Glomerular visceral epithelial cell (primary cell): ENCODE data around the gene RAB40AL.
"Not testable (repeated sequence)": the region's sequence is repeated elsewhere in the genome, so short reads cannot be mapped to it uniquely, and the experiment has no call there.

Source experiments
- DNase-seq: peaks from one replicate; pipeline ENCODE4 v3.0.0-alpha.2; 2016; ENCODE audit errors: extremely low spot score

The RAB40AL gene, protein sequence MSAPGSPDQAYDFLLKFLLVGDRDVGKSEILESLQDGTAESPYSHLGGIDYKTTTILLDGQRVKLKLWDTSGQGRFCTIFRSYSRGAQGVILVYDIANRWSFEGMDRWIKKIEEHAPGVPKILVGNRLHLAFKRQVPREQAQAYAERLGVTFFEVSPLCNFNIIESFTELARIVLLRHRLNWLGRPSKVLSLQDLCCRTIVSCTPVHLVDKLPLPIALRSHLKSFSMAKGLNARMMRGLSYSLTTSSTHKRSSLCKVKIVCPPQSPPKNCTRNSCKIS

DNA sequence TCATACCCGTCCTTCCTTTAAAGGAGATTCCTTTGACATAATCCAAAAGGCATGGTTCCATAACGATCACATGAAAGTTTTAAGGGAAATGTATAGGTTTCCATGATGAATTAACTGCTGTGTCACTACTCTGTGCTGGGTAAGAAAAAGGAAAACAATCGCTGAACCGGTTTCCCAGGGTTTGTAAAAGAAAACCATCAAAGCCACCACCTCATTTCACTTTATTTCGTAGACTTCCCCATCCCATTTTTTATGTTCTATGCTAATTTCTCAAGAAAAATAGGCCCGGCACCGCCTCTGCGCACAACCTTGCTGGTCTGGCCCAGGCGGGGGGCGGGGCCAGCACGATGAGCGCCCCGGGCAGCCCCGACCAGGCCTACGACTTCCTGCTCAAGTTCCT lies at the start of gene RAB40AL:
RAB40AL (plus strand) TSS at position 301 of the 400 bp plus-strand sequence; CDS start at position 348, 47 bp downstream.
- not testable (repeated sequence) for DNase-seq

DNA sequence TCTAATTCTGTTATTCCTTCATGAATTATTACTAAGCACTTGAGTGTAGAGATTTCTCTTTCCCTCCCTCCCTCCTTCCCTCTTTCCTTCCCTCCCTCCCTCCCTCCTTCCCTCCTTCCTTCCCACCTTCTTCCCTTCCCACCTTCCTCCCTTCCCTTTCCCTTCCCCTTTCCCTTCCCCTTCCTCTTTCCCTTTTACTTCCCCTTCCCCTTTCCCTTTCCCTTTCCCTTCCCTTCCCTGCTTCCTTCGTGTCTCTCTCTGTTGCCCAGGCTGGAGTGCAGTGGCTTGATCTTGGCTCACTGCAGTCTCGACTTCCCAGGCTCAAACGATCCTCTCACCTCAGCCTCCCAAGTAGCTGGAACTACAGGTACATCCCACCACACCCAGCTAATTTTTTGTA lies 49.4 kb upstream of the RAB40AL start:
- DNase-seq, result no peak

DNA sequence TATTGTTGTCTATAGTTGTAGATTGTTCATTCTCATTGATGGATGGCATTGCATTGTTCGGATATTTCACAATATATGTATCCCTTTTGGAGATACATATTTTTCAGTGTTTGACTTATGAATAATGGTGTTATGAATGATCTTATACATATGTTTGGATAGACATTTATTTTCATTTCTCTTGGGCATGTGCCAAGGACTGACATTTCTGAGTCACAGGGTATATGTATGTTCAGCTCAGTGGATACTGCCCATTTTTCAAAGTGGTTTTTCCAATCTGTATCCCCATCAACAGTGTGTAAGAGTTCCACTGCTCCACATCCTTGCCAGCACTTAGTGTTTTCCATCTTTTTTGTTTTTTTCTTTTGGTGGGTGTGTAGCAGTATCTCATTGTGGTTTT lies 45.0 kb upstream of the RAB40AL start:
- DNase-seq, result no peak

DNA sequence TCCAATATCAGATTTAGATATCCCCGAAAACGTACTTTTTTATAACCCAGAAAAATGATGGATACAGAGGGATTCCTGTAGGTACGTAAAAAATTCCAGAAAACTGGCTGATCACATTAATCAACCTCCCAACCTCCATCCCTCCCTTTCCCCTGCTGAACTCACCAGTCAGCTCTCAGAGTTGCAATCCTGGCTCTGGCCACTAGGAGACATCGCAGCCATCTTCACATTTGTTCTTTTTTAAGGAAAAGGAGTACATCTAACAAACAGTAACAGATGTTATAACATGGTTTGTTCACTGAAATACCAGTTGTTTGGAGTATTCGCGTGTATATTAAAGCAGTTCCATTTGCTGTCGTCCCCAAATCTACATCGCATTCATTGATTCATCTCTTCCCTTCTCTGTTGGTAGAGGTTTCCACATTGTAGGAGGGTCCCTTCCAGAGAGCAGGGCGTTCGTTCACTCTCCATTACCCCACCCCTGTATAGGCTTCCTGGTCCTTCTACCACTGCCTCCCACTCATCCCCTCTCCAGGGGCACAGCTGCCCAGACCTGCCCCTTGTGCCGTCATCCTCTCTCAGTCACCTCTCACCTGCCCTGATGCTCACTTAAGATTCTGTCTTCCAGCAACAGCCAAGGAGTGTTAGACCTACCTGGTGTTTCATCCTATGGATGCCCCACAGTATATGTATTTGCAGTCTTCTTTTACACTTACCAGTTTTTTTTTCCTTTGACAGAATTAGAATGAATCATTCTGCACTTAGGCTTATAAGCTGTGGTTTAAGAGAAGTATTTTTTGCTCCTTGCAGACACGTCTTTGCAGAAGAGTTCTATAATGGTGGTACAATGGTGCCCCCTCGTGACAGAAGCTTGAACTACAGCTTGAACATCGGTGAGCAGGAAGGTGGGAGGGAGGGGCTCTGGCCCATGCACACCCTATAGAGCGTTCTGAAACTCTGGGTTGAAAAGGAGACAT lies 36.8 kb upstream of the RAB40AL start:
- peak; percentile 66 for DNase-seq

DNA sequence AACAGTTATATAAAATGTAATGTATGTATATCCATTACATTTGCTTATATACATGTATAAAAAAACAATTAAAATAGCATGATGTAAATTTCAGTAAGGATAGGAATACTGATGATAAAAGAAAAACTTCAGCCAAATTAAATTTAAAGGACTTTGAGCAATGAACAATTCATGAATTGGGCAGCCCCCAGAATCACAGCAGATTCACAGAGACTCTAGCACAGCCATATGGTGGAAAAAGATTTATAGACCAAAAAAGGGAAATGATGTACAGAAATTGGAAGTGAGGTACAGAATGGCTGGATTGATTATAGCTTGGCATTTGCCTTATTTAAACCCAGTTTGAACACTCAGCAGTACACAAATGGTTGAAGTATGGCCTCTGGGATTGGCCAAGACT lies 34.7 kb upstream of the RAB40AL start:
- no peak for DNase-seq

DNA sequence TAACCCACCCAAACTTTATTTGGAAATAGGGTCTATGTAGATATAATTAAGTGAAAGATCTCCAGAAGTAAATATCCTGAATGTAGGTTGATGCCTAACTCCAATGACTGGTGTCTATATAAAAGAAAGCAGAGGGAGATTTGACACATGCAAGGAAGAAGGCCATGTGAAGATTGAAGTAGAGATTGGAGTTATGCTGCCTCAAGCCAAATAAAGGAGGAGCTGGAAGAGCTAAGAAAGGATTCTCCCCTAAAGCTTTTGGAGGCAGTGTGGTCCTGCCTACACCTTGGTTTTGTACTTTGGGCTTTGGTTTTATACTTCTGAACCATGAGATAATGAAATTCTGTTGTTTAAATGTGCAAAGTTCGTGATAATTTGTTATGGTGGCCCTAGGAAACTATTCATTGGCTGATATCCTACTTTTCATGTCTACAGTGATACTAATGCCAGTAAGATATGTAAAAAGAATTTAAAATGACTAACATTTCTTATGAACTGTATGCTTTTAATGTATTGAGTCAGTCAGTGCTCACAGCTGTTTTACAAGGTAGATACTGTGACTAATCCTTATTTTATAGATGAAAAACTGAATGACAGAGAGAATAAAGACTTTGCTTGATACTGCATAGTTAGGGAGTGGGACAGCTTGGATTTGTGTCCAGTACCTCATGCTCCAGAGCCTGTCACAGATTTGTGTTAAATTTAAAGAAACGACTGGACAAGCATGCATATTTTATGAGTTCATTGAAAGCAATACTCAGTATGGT lies 5.9 kb upstream of the RAB40AL start:
- DNase-seq, result no peak

DNA sequence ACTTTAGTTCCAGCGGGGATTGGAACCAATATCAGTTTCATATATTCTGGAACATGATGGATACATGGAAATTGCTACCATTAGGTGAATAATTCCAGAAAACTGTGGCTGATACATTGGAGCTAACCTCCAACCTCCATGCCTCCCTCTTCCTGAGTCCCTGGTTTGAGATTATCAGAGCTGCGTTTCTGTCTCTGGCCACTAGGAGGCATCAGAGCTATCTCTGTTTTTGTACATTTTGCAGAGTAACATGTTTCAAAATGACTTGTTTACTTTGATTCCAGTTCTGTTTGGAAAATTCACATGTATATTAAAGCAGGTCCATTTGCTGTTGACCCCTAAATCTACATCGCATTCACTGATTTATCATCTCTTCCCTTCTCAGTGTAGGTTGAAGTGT lies 2.4 kb upstream of the RAB40AL start:
- peak; percentile 9 for DNase-seq

DNA sequence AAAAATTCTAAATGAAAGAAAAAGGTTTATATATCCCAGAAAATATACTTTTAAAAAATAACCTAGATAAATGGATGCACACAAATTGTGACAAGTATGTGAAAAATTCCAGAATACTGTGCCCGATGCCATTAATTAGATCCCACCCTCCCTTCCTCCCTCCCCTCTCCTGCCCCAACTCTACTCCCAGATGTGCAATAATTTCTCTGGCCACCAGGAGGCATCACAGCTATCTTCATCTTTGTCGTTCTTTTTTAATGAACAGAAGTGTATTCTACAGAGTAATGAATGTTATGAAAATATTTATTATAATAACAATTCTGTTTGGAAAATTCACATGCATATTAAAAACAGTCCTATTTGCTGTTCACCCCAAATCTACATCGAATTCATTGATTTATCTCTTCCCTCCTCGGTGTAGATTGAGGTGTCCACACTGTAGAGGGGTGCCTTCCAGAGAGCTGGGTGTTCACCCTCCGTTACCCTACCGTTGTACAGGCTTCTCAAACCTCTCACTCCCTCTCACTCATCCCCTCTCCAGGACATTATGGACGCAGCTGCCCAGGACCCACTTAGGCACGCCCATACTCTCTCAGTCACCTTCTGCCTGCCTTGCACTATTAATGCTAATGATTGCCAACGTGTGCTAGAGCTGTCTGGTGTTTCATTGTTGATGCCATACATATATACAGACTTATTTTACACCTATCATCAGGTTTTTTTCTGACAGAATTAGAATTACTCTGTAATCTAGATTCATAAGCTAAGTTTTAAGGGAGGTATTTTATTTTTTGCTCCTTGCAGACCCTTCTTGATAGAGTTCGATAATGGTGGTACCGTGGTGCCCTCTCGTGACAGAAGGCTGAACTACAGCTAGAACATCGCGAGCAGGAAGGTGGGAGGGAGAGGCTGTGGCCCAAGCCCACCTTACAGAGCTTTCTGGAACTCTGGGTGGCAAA lies 14.1 kb downstream of the RAB40AL start:
- DNase-seq, result peak; percentile 38

DNA sequence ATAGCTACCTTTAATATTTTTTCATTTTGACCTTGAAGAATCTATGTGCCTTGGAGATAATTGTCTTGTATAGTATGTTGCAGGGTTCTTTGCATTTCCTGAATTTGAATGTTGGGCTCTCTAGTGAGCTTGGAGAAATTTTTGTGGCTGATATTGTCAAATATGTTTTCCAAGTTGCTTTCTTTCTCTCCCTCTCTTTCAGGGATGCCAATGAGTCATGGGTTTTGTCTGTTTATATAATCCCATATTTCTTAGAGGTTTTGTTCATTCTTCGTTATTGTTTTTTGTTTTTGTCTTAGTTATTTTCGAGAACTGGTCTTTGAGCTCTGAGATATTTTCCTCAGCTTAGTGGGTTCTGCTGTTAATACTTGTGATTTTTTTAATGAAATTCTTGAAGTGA lies 20.7 kb downstream of the RAB40AL start:
- DNase-seq, result no peak

DNA sequence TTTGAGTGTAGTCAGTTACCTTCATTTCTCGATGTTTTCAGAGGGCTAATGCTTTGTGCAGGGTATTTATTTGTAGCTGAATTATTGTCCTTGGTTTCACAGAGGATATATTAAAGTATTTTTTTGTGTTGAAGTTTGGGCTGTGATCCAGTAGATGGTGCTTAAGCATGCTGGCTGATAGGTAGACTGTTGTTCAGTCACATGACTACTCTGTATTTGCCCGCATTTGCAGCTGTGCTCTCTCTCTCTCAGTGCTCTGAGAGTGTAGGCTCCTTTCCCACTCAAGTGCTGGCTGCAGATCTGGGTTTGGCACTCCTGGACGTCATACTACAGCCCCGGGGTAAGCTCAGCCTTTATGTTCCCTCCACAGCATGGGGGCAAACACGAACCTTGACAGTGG lies 21.7 kb downstream of the RAB40AL start:
- DNase-seq, result no peak

DNA sequence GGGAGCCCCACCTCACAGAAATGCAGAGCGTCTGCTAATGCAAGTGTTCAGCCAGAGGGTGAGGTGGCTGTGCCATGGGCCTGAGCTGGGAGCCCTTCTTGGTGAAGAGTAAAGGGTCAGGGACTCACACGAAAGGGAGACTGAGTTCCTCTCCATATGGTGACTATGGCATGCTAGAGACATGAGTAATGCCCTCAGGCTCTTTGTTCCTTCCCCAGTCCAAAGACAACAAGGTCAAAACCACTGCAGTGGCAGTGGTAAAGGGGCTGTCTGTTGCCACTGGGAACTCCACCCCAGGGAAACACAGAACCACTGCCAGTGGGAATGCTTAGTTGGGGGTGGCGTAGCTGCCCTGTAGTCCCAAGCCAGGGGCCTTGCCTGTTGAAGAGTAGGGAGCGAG lies 22.4 kb downstream of the RAB40AL start:
- DNase-seq, result peak; percentile 3

DNA sequence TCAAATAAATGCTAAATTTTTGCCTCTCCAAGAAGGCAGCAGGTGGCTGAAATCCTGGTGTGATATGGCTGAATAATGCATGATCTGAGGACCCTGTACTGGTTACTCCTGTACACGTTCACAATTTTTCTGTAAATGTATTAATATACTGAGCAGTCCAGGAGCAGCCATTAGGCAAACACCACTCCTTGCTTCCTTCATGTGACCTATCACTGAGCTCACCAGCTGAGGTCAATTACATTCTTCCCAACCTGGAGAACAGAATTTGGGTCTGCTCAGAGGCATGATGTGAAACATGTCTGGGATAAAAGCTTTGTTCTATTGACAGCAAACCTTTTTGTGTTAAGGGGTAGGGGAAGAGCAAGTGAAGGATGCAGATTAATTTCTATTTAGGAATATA lies 26.9 kb downstream of the RAB40AL start:
- DNase-seq, result no peak

DNA sequence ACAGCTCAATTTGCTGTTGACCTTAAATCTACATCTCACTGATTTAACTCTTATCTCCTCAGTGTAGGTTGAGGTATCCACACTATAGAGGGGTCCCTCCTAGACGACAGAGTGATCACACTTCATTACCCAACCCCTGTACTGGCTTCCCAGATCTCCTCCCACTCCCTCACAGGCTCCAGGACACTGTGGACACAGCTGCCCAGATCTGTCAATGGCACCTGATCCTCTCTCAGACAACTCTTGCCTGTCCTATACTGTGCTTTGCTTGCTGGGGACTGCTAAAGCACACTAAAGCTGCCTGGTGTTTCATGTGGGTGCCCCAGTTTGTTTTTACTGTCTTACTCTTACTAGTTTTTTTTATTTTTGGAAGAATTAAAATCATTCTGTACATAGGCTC lies 27.9 kb downstream of the RAB40AL start:
- no peak for DNase-seq

DNA sequence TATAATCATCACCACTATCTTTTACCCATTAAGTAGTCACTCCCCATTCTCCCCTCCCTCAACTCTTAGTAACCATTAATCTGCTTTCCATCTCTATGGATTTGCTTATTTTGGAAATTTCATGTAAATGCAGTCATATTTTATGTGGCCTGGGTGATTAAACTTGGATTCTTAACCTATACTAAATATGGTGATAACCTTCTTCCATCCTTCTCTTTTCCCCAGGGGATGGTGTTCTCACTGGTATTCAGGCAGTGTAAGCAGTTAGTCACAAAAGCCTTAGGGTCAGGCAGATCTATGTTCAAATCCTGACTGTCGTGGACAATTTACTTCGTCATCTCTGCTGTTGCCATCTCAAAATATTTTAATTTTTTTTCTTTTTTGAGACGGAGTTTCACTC lies 29.6 kb downstream of the RAB40AL start:
- DNase-seq, result no peak

DNA sequence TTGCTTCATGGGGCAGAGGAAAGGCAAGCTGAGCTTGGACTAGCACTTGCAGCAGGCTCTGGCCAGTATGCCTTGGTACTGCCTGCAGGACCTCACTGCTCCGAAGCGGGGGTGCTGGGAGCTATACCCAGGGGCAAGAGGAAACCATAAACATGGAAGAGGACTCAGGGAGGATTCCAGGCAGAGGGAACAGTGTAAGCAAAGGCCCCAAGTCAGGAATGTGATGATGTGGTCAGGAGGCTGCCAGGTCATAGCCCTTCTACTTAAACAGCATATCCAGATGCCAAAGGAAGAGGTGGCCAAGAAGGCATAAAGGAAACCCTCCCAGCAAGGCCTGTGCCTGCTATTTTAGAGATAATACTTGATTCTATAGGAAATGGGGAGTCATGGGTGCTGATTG lies 31.1 kb downstream of the RAB40AL start:
- DNase-seq, result no peak

DNA sequence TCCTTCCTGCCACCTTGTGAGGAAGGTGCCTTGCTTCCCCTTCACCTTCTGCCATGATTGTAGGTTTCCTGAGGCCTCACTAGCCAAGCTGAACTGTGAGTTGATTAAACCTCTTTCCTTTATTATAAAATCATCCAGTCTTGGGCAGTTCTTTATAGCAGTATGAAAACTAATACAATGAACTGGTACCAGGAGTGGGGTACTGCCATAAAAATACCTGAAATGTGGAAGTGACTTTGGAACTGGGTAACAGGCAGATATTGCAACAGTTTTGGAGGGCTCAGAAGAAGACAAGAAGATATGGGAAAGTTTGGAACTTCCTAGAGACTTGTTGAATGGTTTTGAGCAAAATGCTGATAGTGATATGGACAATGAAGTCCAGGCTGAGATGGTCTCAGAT lies 34.5 kb downstream of the RAB40AL start:
- not testable (repeated sequence) for DNase-seq

DNA sequence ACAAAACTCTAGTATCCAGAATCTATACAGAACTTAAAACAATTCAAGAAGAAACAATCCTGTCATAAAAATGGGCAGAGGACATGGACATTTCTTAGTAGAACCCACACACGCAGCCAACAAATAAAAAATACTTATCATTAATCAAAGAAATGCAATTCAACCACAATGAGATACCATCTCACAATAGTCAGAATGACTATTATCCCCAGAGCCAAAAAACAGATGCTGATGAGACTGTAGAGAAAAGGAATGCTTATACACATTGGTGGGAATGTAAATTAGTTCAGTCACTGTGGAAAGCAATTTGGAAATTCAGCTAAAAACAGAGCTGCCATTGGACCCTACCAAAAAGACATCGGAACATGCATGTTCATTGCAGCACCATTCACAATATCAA lies 37.9 kb downstream of the RAB40AL start:
- DNase-seq, result no peak

DNA sequence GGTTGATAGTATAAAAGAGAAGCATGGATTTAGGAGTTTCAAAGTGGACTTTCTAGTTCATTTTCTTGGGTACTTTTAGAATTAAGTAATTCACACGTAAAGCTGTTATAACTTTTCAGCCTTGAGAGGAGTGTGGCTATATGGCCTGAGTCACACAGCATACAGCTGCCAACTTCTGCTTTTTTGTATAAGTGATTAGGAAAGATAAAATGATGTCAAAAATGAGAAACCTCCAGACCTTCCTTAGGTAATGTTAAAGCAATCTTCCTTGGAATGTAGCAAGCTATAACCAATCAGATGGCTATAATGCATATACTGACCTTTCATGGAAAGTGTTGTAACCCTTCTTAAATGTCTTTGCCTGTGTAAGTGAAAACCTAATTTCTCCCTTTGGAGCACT lies 39.2 kb downstream of the RAB40AL start:
- DNase-seq, result no peak

DNA sequence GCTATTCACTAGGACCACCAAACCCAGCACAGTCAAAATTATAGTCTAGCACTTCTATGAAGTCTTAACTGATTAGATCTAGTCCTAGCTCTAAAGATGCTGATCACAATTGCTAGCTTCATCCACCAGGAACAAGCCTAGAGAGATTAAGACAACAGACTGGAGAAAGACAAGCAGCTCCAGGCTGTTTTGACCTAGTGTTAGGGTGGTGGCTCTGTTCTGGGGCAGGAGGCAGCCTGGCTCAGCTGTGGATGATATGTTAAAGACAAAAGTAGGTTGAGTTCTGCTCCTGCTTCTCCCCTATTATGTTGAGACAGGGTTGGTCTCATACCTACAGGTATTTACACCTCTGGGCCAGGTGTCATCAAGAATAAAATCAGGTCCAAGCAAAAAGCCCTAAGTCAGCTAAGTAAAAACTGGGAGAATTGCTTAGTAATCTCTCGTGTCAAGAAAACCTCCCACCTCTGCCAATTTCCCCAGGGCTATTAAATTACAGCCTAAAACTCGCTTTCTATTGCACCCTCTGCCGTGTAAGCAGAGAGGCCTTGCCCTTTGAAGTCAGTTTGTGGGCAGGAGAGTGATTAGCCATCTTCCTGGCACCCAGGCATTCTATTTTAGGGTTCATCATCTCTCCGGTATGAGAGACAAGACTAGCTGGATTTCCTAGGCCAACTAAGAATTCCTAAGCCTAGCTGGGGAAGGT lies 39.9 kb downstream of the RAB40AL start:
- peak; percentile 0 for DNase-seq

DNA sequence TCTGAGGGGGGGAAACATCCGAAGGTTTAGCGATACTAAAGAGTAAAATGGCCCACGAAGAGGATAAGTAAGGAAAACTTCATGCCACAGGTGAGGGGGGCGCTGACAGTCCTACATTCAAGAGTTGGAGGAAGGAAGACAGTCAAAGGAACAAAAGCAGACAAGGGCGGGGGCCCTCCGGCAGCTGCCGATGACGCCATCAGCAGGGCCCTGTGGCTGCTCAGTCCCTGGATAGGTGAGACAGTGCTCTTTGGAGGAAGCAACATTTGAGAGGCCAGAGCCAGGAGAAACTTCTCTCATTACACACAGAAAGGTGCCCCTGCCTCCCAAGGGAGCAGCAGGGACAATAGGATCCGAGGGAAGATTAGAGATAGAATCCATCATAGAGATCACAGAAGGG lies 41.5 kb downstream of the RAB40AL start:
- no peak for DNase-seq
